ENCODE results near the gene MACROD2.

MACROD2 gene

DNA sequence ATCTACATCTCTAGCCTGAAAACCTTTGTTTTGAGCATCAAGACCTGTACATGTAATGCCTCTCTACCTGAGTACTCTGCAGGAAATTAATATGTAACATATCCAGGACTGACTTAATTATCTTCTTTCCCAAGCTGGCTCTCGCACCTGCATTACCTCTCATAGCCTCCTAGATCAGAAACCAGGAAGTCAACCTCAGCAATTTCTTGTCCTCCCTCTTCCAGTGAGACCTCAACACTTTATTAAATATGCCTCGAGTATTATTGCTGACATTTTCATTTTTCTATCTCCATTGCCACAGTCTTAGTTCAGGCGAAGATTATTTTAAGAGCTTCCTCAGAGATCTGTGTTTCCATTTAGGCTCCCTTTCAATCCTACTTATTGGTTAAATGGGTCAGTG, 69.0 kb downstream of the MACROD2 start:
- no peak for DNase-seq

- DNase-seq, result no peak
Measured at GRCh38 chr20:14064921-14065320, 69.6 kb downstream of the MACROD2 start.

DNA sequence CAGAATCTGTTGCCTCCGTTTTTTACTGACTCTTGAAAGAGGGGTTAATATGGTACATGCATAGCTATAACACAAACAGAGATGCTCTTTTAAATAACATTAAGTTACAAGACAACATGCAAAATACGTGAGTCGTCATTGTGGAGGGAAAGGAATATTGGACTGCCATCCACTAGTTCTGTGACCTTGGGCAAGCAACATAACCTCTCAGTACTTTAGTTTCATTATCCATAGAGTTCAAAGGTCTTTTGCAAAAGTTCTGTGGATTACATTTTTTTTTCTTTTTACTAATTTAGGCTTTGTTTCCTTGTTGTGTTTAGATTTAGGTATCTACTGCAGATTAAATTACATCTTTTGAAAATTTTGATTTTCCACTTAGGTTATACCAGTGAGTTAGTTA, 70.5 kb downstream of the MACROD2 start:
- DNase-seq, result no peak

DNA sequence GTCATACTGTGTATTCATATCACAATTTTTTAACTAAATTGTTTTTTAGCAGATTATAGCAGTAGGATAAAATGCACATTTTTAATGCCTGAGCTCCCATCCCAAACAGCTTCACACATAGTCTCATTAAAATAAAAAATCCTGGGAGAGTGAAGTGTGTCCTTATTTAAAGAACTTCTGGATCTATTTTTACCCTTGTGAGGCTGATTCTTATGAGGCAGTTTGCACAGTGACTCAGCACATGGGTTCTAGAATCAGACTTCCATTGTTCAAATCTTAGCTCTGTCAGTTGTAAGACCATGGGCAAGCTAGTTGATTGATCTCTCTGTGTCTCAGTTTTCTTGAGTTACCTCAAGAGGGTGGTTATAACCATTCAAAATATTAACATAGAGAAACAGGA, 72.3 kb downstream of the MACROD2 start:
- no peak for DNase-seq

DNA sequence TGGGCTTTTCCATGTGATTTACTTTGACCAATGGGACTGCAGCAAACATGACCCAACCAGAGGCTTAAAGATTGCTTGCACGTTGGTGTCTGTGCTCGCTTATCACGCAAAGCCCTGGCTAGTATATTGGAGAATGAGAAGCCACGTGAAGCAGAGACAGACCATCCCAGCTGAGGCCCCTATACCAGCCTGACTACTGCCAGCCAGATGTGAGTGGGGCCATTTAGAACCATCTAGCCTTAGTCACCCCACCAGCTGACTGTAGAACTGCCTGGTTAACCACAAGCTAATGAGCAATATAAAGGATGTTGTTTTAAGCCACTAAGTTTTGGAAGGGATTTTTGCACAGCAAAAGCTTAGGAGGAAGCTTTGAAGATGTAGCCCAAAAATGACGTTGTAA, 74.5 kb downstream of the MACROD2 start:
- no peak for DNase-seq

DNA sequence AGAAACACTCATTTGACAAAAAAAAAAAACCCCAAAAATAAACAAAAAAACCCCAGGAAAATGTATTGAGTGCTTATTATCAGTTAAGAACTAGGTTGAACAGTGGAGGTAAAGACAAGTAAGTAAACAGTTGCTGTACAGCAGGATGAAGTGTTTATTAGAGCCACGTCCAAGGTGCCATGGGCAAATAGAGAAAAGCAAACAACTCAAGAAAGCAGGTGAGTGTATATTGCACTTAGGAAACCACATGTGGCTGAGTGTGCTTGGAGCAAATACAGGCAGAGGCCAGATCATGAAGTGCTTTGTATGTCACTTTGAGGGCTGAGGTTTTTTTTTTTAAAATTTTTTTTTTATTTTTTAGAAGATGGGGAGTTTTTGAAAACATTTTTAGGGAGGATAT, 98.3 kb downstream of the MACROD2 start:
- no peak for DNase-seq

DNA sequence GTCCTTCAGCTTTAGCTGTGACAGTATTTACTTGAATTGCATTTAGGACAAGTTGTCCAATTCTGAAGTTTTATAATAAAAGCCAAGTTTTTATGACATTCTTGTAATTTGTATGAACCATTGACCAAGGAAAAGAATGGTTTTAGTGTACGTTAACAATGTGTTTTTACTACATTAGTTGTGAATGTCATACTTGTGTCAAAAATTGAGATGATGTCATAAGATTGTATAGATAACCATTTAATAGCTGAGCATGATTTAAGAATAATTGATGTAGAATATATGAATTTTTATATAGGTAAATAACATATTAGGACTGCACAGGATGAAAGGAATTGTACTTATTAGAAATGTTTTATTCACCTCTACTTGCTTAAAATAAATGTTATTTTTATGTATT, 102.9 kb downstream of the MACROD2 start:
- no peak for DNase-seq

- no peak for DNase-seq
Measured at GRCh38 chr20:14113416-14113815, 118.1 kb downstream of the MACROD2 start.

GRCh38 chr20:14114065-14114704, 118.9 kb downstream of the MACROD2 start:
- no peak for DNase-seq

- no peak for DNase-seq
Measured at GRCh38 chr20:14116037-14116436, 120.7 kb downstream of the MACROD2 start.

DNA sequence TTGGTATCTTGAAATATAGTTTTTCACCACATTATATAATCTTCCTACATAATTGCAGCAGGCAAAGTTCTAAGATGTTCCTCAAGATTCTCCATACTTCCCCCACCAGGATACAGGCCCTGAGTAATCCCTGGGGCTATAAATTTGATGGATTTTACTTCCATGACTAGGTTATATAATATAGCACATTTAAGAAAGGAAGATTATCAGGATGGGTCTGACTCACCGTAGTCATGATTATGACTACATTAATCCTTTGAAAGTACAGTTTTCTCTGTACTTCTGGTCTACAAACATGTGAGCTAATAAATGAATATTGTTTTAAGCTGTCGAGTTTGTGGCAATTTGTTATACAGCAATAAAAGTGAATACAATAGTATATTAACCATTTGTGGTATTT, 122.5 kb downstream of the MACROD2 start:
- no peak for DNase-seq

- DNase-seq, result no peak
Measured at GRCh38 chr20:14126856-14127255, 131.5 kb downstream of the MACROD2 start.

DNA sequence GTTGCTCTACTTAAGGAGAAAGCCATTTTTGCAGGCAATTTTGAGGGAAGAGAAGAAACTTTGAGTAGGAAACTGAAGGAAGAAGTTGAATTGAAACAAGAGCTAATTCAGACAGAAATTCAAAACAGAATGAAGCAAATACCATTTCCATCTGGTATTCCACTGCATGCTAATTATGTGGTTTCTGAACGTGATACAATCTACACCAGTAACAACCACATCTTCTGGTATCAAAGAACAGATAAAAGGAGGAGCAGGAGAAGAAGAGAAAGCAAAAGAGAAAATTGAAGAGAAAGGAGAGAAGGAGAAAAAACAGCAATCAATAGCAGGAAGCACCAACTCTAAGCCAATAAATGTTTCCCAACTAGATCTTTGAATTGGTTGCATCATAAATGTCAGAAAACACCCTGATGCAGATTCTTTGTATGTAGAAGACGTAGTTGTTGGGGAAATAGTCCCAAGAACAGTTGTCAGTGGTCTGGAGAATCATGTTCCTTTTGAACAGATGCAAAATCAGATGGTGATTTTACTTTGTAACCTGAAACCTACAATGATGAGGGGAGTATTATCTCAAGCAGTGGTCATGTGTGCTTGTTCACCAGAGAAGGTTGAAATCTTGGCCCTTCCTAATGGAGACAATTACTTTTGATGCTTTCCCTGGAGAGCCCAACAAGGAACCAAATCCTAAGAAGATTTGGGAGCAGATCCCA, 132.4 kb downstream of the MACROD2 start:
- DNase-seq, result no peak

- DNase-seq, result no peak
Measured at GRCh38 chr20:14134004-14134403, 138.7 kb downstream of the MACROD2 start.

DNA sequence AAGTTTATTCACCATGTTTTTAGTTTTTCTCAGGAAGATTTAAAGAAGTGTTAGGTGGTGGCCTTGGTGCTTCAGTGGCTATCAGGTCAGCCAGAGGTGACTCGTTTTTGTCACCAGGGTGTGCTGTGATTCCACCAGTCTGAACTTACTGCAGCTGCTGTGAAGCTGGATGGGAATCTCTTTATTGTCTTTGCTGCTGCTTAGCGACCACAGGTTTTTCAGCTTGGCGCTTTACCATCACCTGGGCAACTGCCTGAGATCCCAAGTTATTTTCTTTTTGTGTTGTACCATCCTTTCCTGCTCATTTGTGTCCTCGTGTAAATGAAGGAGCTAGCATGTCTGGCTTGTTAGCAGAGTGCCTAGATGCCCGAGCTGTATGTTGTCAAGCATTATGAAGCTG, 146.9 kb downstream of the MACROD2 start:
- no peak for DNase-seq

- DNase-seq, result no peak
Measured at GRCh38 chr20:14142964-14143627, 147.8 kb downstream of the MACROD2 start.

GRCh38 chr20:14148042-14148441, 152.7 kb downstream of the MACROD2 start:
- DNase-seq, result no peak

DNA sequence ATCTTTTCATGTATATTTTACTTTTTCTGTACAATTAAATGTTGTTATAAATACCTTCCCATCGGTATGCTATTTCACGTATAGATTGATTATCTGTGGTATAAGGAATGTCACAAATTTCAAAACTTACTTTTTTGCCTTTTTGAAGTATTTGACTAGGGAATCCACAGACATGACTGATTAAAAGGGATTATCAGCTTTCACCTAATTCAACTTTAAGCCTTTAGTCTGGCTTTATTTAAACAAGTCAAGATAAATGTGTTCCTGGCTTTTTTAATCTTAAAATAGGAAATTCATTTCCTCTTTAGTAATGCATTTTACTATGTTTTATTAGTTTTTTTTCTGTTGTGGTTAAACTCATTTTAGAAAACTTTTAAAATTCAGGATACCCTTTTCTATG, 160.0 kb downstream of the MACROD2 start:
- no peak for DNase-seq

- no peak for DNase-seq
Measured at GRCh38 chr20:14178528-14178927, 183.2 kb downstream of the MACROD2 start.

DNA sequence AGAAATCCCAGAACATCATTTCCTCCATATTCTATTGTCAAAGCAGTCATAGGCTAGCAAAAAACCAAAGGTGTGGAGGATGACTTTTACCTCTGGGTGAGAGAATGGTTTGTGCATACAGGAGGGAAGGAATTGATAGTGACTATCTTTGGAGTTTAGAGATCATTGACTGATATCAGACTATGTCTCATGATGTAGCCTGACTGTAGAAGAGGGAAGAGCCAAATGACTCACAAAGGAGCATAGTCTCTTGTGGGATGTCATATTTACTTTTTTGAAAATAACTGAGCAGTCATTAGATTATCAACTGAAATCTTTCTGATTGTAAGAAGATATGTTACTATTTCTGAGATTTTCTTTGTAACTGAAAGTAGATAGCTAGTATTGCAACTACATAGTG, 183.6 kb downstream of the MACROD2 start:
- DNase-seq, result no peak

- DNase-seq, result no peak
Measured at GRCh38 chr20:14189794-14190402, 194.6 kb downstream of the MACROD2 start.

DNA sequence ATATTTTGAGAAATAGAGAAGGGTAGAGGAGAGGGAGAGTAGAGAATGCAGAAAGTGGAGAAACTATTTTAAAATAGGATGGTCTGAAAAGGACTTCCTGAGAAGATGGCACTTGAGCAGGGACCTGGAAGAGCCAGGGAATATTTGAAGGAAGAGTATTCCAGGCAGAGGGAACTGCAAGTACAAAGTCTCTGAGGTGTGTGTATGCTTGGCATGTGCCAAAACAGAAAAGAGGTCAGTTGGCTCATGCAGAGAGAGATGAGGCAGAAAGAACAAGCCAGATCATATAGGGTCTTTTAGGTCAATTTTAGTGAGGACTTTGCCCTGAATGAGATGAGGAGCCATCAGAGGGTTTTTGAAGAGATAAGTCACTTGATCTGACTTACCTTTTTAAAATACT, 196.2 kb downstream of the MACROD2 start:
- no peak for DNase-seq

DNA sequence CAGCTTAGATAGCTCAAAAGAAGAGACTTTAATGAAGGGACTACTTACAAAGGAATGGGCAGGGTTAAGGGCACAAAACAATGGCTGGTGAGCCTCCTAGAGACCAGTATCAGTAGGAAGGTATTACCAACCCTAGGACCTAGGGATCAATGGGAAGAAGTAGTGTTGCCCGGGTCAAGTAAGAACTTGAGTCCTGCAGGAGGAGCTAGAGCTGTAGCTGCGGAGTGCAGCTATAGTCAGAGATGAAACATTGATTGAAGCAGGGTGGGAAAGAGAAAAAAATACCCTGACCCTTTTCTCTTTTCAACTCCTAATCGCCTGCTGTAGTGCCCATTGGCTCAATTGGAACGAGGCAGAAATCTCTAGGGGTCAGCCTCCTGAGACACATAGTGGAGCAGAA, 198.1 kb downstream of the MACROD2 start:
- DNase-seq, result no peak

- no peak for DNase-seq
Measured at GRCh38 chr20:14193885-14194284, 198.6 kb downstream of the MACROD2 start.

Measured in stimulated activated CD4-positive, alpha-beta T cell treated with anti-CD3 and anti-CD28 coated beads, Interleukin-12 subunit alpha, Interleukin-12 subunit beta, amount 100 ng/mL, for 4 hours (primary cell).